ENCODE results near the gene RNF41.

Gene RNF41

GRCh38 chr12:56153678-56154065, 68.0 kb downstream of the RNF41 start:
- no peak overlapping the region for H3K4me3 ChIP-seq (ENCODE audit: low read depth, low read length)
- TF ChIP-seq, protein P1, sequence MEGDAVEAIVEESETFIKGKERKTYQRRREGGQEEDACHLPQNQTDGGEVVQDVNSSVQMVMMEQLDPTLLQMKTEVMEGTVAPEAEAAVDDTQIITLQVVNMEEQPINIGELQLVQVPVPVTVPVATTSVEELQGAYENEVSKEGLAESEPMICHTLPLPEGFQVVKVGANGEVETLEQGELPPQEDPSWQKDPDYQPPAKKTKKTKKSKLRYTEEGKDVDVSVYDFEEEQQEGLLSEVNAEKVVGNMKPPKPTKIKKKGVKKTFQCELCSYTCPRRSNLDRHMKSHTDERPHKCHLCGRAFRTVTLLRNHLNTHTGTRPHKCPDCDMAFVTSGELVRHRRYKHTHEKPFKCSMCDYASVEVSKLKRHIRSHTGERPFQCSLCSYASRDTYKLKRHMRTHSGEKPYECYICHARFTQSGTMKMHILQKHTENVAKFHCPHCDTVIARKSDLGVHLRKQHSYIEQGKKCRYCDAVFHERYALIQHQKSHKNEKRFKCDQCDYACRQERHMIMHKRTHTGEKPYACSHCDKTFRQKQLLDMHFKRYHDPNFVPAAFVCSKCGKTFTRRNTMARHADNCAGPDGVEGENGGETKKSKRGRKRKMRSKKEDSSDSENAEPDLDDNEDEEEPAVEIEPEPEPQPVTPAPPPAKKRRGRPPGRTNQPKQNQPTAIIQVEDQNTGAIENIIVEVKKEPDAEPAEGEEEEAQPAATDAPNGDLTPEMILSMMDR (IDR thresholded peaks at IDR 0.05; ENCODE audit: insufficient read depth, low read depth, low read length, missing control alignments): no peak
- DNase-seq (ENCODE audit: low read depth): no peak

DNA sequence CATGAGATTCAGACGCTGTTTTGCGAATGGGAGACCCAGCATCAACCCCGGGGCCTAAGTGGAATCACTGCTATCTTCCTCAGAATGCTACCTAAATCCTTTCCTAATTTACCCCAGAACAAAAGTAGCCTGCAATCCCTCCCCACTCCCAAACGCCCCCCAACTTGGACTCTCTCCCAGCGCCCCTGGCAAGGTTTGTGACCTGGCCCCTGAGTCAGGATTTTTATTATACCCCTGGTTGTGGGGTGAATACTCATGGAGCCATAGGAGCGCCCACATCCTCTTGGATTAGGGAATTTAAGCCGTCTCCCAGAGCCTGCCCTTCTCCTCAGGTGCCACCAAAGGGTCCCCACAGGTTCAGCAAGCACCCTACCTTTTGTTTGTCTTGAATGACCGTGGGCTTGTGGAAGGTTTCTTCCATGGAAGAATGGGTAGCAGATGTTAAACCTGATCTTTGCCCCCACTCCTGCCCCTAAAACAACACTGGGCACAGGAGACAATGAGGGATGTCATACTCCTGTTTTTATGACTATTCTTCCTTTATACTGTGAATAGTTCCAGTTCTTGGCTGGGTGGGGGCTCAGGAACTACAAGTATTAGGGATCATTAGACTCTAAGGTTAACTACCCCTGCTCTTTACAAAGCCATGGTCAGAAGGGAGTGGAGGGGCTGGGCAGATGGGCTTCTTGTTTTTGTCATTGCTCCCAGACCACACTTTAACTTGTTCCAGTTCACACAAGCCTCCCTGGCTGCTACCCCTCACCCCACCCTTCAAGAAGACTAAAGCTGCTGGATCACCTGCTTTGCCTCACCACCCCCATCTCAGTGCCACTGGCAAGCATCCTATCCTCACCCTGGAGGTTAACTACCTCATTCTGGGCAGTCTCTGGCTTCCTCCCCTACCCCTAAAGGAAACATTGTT, 68.7 kb downstream of the RNF41 start:
- TF ChIP-seq, protein P1 (IDR thresholded peaks at IDR 0.05; ENCODE audit: insufficient read depth, low read depth, low read length, missing control alignments): no peak
- no peak for DNase-seq (ENCODE audit: low read depth)
- H3K4me3 ChIP-seq (ENCODE audit: low read depth, low read length): peak overlapping the region; percentile 85
